ENCODE results near the gene C16orf92. TPM values are rescaled to one million over a fixed set of nuclear protein-coding genes. Genes with fewer than 3 reads are reported as not detected.

C16orf92 gene
- total and polyA plus RNA-seq, 2 of the 8 experiments (the other 6 are each of a cell fraction or from before 2014, with no cell fraction given), result not detected

DNA sequence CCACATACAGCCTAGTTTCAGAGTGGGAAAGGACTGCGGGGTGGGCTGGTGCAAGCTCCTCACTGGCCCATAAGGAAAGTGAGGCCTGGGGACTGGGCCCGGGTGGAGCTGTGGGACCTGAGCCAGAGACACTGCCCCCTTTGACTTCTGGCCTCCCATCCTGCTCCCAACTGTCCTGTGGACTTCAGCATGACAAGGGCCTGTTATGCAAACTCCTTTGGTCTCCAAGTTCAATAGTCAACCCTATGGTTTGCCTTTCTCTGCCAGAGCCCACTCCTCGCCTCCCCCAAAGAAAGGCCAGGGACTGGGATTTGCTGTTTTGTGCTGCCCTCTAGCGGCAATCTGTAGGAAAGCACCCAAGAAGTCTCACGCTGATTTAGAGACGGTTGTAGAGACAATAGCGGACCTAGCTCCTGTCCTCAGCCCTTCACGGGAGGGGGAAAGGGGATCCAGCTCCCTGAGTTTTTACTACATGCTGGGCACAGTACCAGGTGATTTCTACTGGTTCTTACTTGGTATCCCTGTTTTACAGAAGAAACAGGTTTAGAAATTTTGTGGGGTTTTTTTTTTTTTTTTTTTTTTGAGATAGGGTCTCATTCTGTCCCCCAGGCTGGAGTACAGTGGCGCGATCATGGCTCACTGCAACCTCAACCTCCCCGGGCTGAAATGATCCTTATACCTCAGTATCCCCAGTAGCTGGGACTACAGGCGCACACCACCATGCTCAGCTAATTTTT lies 9.3 kb downstream of the C16orf92 start:
- Histone ChIP-seq H4K20me1 (replicated peaks in 1 of 2; ENCODE audit: control insufficient read depth in 1 of 2, insufficient read depth in 2 of 2, low read length in 2 of 2) (peaks cover 12 to 13% of the 10 kb centered on the region in 2 experiments), H2AFZ (ENCODE audit: low read length) (no peak overlapping the region), H3K79me2 (ENCODE audit: control insufficient read depth in 1 of 2, insufficient read depth in 2 of 2, low read length in 2 of 2) (no peaks in the 10 kb centered on the region), H3K27me3 (replicated peaks in 1 of 4; ENCODE audit: control insufficient read depth in 3 of 4, extremely low read depth in 1 of 4, insufficient read depth in 3 of 4, low read length in 3 of 4) (peaks cover 0 to 14% (median 5%) of the 10 kb centered on the region in 4 experiments; a peak in 2 of 7 replicates), H4K91ac (replicated peaks; ENCODE audit: insufficient read length, low read length) (no peak overlapping the region), H3K36me3 (ENCODE audit: control insufficient read depth in 2 of 4, insufficient read depth in 4 of 4, low read length in 3 of 4) (peaks cover 0 to 2% (median 0%) of the 10 kb centered on the region in 4 experiments; a peak in 1 of 8 replicates), H2BK12ac (ENCODE audit: low read depth, low read length) (peak overlapping the region; percentile 75; the same call in 1 of the 2 replicates), H3K4me1 (replicated peaks in 1 of 4; ENCODE audit: control insufficient read depth in 3 of 4, insufficient read depth in 4 of 4, low read length in 3 of 4) (peaks cover 0 to 26% (median 19%) of the 10 kb centered on the region in 4 experiments; a peak in 6 of 7 replicates), H3K27ac (ENCODE audit: low read depth, low read length) (no peak overlapping the region), H3K9ac (replicated peaks in 1 of 4; ENCODE audit: extremely low read depth in 1 of 4, low read depth in 3 of 4, low read length in 3 of 4) (no peak overlapping the region), H2BK5ac (ENCODE audit: low read depth, low read length) (no peak overlapping the region), H4K8ac (ENCODE audit: extremely low read depth, insufficient read depth, low read length) (no peak overlapping the region; the same call in 1 of the 2 replicates), H2AK5ac (ENCODE audit: low read depth, low read length) (no peak overlapping the region), H3K56ac (replicated peaks; ENCODE audit: insufficient read length, low read depth, low read length) (no peak overlapping the region), H4K5ac (ENCODE audit: insufficient read length, low read depth, low read length) (no peak overlapping the region), H2BK15ac (ENCODE audit: low read length) (no peak overlapping the region), H3K18ac (ENCODE audit: extremely low read depth, low read length) (no peak overlapping the region; the same call in 1 of the 2 replicates), H3K23ac (ENCODE audit: insufficient read length) (no peak overlapping the region), H3K9me3 (ENCODE audit: insufficient read depth in 2 of 2, low read depth in 1 of 2, low read length in 1 of 2) (no peaks in the 10 kb centered on the region), H3K14ac (ENCODE audit: insufficient read length) (no peak overlapping the region), H2BK20ac (ENCODE audit: low read length) (0 out of 2 replicates have a peak overlapping the region, but pooled peaks have one; percentile 99), H3K23me2 (ENCODE audit: low read depth, low read length) (peaks cover 10% of the 10 kb centered on the region; the same call in 1 of the 2 replicates), H3K79me1 (ENCODE audit: low read depth, low read length) (peaks cover 5% of the 10 kb centered on the region; the same call in 1 of the 2 replicates), H3K4me3 (ENCODE audit: extremely low read depth in 1 of 4, insufficient read depth in 2 of 4, low read depth in 3 of 4, low read length in 4 of 4) (peak overlapping the region in 1 of 4 experiments; percentile 90; a peak in 3 of 8 replicates), H2BK120ac (replicated peaks; ENCODE audit: low read depth, low read length) (no peak overlapping the region), H3K4ac (replicated peaks; ENCODE audit: insufficient read length, low read depth, low read length) (no peak overlapping the region), H3K4me2 (ENCODE audit: insufficient read depth in 1 of 2, low read depth in 2 of 2, low read length in 2 of 2) (peak overlapping the region; percentile 76 to 84; a peak in 3 of 4 replicates)
- FAIRE-seq (peak; percentile 90), DNase-seq (ENCODE audit: low read depth in 1 of 2, low spot score in 2 of 2) (peak; percentile 51 to 86)
- POLR2A ChIA-PET (ENCODE audit: partially characterized antibody), result interaction anchor here (0.8 to 4.2 kb wide), 24 partner anchors 9 to 354 kb away, joined by 3 to 25 read pairs (median 4); partner anchors contain the start of genes ALDOA, ASPHD1, CDIPT and DOC2A
- WGBS, 2 experiments (ENCODE audit: extremely low coverage in 1 of 2, insufficient coverage in 1 of 2, insufficient read length in 1 of 2, insufficient replicate concordance in 2 of 2, low coverage in 1 of 2, low lambda C conversion rate in 2 of 2, missing lambda C conversion rate in 1 of 2), result 16% methylated on average over 10 of the region's 12 CpGs; no CpG with 5 or more reads in 1 of the 2 experiments
- CTCF ChIA-PET (ENCODE audit: partially characterized antibody), result interaction anchor here (0.6 to 3.0 kb wide), 52 partner anchors 8 to 389 kb away, joined by 3 to 25 read pairs (median 6); partner anchors contain the start of genes ASPHD1, C16orf92, KCTD13 and PAGR1
- TF ChIP-seq RAD21 (IDR thresholded peaks at IDR 0.05 in 1 of 2, conservative IDR thresholded peaks at IDR 0.05 in 1 of 2; ENCODE audit: low read depth in 2 of 2, low read length in 2 of 2) (peak; percentile 92 to 95), JUN (IDR thresholded peaks at IDR 0.05; ENCODE audit: low read depth, low read length) (no peak), SIN3A (conservative IDR thresholded peaks at IDR 0.05 in 1 of 2, IDR thresholded peaks at IDR 0.05 in 1 of 2; ENCODE audit: low read depth in 1 of 2, low read length in 2 of 2) (peak in 1 of 2 experiments; percentile 63; a peak in 2 of 4 replicates), HDAC2 (IDR thresholded peaks at IDR 0.05; ENCODE audit: borderline replicate concordance in 1 of 2, low read depth in 2 of 2, low read length in 2 of 2) (no peak), SP1 (IDR thresholded peaks at IDR 0.05; ENCODE audit: low read depth, low read length) (0 out of 2 replicates have a peak, but pooled peaks have one; percentile 33), POU5F1 (IDR thresholded peaks at IDR 0.05; ENCODE audit: low read depth, low read length) (no peak)
- TF ChIP-seq, protein P1, sequence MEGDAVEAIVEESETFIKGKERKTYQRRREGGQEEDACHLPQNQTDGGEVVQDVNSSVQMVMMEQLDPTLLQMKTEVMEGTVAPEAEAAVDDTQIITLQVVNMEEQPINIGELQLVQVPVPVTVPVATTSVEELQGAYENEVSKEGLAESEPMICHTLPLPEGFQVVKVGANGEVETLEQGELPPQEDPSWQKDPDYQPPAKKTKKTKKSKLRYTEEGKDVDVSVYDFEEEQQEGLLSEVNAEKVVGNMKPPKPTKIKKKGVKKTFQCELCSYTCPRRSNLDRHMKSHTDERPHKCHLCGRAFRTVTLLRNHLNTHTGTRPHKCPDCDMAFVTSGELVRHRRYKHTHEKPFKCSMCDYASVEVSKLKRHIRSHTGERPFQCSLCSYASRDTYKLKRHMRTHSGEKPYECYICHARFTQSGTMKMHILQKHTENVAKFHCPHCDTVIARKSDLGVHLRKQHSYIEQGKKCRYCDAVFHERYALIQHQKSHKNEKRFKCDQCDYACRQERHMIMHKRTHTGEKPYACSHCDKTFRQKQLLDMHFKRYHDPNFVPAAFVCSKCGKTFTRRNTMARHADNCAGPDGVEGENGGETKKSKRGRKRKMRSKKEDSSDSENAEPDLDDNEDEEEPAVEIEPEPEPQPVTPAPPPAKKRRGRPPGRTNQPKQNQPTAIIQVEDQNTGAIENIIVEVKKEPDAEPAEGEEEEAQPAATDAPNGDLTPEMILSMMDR (IDR thresholded peaks at IDR 0.05; ENCODE audit: control extremely low read depth in 1 of 3, insufficient read depth in 1 of 3, low read depth in 1 of 3, low read length in 3 of 3), result peak; percentile 71 to 93 (median 89)

Measured in H1 (cell line).